NCI-H2107 treated with DMSO at 0.1 percent for 48 hours (cell line): ENCODE measurements around the gene RRP12.
"Not testable (repeated sequence)": the region's sequence is repeated elsewhere in the genome, so short reads cannot be mapped to it uniquely, and the experiment has no call there.

Source experiments
- DNase-seq: peaks from one replicate; lab custom pipeline; 2025; ENCODE audit not compliant: unreplicated experiment; lab: John Stamatoyannopoulos, UW

The RRP12 gene

GRCh38 chr10:97408496-97408992 is 7.4 kb upstream of the RRP12 start:
- DNase-seq, result no peak

GRCh38 chr10:97407952-97408248 is 6.8 kb upstream of the RRP12 start:
- DNase-seq, result no peak

- DNase-seq, result peak; percentile 34
These were observed 6.2 kb upstream of the RRP12 start for GRCh38 chr10:97407211-97407951.

- not testable (repeated sequence) for DNase-seq
These were observed 5.3 kb upstream of the RRP12 start for GRCh38 chr10:97406483-97406882.

- no peak for DNase-seq
These were observed 4.9 kb upstream of the RRP12 start for GRCh38 chr10:97406064-97406463.

GRCh38 chr10:97404044-97404443 is 2.9 kb upstream of the RRP12 start:
- DNase-seq, result no peak

GRCh38 chr10:97401455-97401919 is 347 bp upstream of the RRP12 start:
- DNase-seq, result no peak

GRCh38 chr10:97399843-97400545 is 1.1 kb downstream of the RRP12 start:
- DNase-seq, result peak; percentile 12

- no peak for DNase-seq
These were observed 5.1 kb downstream of the RRP12 start for GRCh38 chr10:97396056-97396455.

GRCh38 chr10:97393034-97393573 is 8.0 kb downstream of the RRP12 start:
- no peak for DNase-seq

GRCh38 chr10:97390091-97390490 is 11.0 kb downstream of the RRP12 start:
- no peak for DNase-seq

- DNase-seq, result no peak
These were observed 13.0 kb downstream of the RRP12 start for GRCh38 chr10:97388152-97388551.

GRCh38 chr10:97385565-97385964 is 15.6 kb downstream of the RRP12 start:
- no peak for DNase-seq

- DNase-seq, result no peak
These were observed 16.5 kb downstream of the RRP12 start for GRCh38 chr10:97384641-97385040.

GRCh38 chr10:97384156-97384555 is 17.0 kb downstream of the RRP12 start:
- DNase-seq, result no peak

- no peak for DNase-seq
These were observed 18.0 kb downstream of the RRP12 start for GRCh38 chr10:97383159-97383558.

GRCh38 chr10:97381626-97382025 is 19.5 kb downstream of the RRP12 start:
- DNase-seq, result no peak

GRCh38 chr10:97380516-97380915 is 20.6 kb downstream of the RRP12 start:
- no peak for DNase-seq

- DNase-seq, result no peak
These were observed 21.9 kb downstream of the RRP12 start for GRCh38 chr10:97378933-97379921.

GRCh38 chr10:97376413-97376812 is 24.7 kb downstream of the RRP12 start:
- DNase-seq, result no peak

GRCh38 chr10:97373456-97373855 is 27.7 kb downstream of the RRP12 start:
- DNase-seq, result no peak
